ENCODE data around the gene CAPZA2.

GRCh38 chr7:116932566-116932965 is 70.2 kb downstream of the CAPZA2 start:
- TF ChIP-seq RARB (CRISPR knock-in tag; IDR thresholded peaks at IDR 0.05) (no peak), CSRNP3 (CRISPR knock-in tag; IDR thresholded peaks at IDR 0.05) (no peak)

Data from SK-N-SH treated with all-trans-retinoic acid at 6 μM for 48 hours (cell line).